SK-N-SH treated with all-trans-retinoic acid at 6 μM for 48 hours (cell line): ENCODE data around the gene TRAK2.
"Not testable (repeated sequence)": the region's sequence is repeated elsewhere in the genome, so short reads cannot be mapped to it uniquely, and the experiment has no call there.

Experiments
- ATAC-seq: fragments of 200-7000 bp; cut with Tn5 transposase; 3 replicates; pipeline ENCODE4 v1.9.1; 2020; ENCODE audit warnings: mild to moderate bottlenecking, moderate library complexity
- ARNTL ChIP-seq: fragments of 450-650 bp; formaldehyde crosslinking; IDR thresholded peaks from 2 replicates; pipeline ENCODE4 v1.5.0; 2020; ENCODE audit warnings: low read depth, mild to moderate bottlenecking, moderate library complexity, borderline replicate concordance
- BACH2 ChIP-seq: fragments of 250-450 bp; sonication (Bioruptor Pico); IDR thresholded peaks from 2 replicates; pipeline ENCODE4 v1.9.0; 2021; ENCODE audit warnings: mild to moderate bottlenecking, borderline replicate concordance
- CSDC2 ChIP-seq: fragments of 250-450 bp; sonication (Bioruptor Pico); IDR thresholded peaks from 2 replicates; pipeline ENCODE4 v1.5.0; 2020; ENCODE audit warnings: mild to moderate bottlenecking, moderate library complexity
- CSRNP3 ChIP-seq: fragments of 250-450 bp; sonication (Bioruptor Pico); IDR thresholded peaks from 2 replicates; pipeline ENCODE4 v1.5.1; 2021; ENCODE audit warnings: mild to moderate bottlenecking, moderate library complexity
- GLIS3 ChIP-seq: fragments of 250-450 bp; sonication (Bioruptor Pico); IDR thresholded peaks from 2 replicates; pipeline ENCODE4 v1.5.0; 2020; ENCODE audit warnings: mild to moderate bottlenecking, moderate library complexity
- ISL1 ChIP-seq: fragments of 250-450 bp; sonication (Bioruptor Pico); IDR thresholded peaks from 2 replicates; pipeline ENCODE4 v2.1.2; 2022; ENCODE audit warnings: mild to moderate bottlenecking, moderate library complexity
- OSR1 ChIP-seq: fragments of 250-450 bp; sonication (Bioruptor Pico); IDR thresholded peaks from 2 replicates; pipeline ENCODE4 v1.8.0; 2022; ENCODE audit warnings: moderate library complexity, mild to moderate bottlenecking, inconsistent platforms
- PATZ1 ChIP-seq: fragments of 250-450 bp; sonication (Bioruptor Pico); IDR thresholded peaks from 2 replicates; pipeline ENCODE4 v1.8.0; 2020; ENCODE audit warnings: mild to moderate bottlenecking, moderate library complexity, borderline replicate concordance
- PPARA ChIP-seq: fragments of 250-450 bp; sonication (Bioruptor Pico); IDR thresholded peaks from 2 replicates; pipeline ENCODE4 v1.5.0; 2020; ENCODE audit warnings: mild to moderate bottlenecking, borderline replicate concordance
- RARB ChIP-seq: fragments of 250-450 bp; sonication (Bioruptor Pico); IDR thresholded peaks from 2 replicates; pipeline ENCODE4 v1.8.0; 2021; ENCODE audit warnings: mild to moderate bottlenecking, moderate library complexity
- SNAI2 ChIP-seq: fragments of 250-450 bp; sonication (Bioruptor Pico); IDR thresholded peaks from 2 replicates; pipeline ENCODE4 v1.5.0; 2020; ENCODE audit warnings: mild to moderate bottlenecking, moderate library complexity
- TCF4 ChIP-seq: fragments of 250-450 bp; sonication (Bioruptor Pico); IDR thresholded peaks from 2 replicates; pipeline ENCODE4 v1.8.0; 2021; ENCODE audit warnings: mild to moderate bottlenecking, moderate library complexity, borderline replicate concordance
- TOX ChIP-seq: fragments of 250-450 bp; sonication (Bioruptor Pico); IDR thresholded peaks from 2 replicates; pipeline ENCODE4 v1.8.0; 2021; ENCODE audit warnings: mild to moderate bottlenecking, moderate library complexity, borderline replicate concordance
- ZC3H10 ChIP-seq: fragments of 250-450 bp; sonication (Bioruptor Pico); IDR thresholded peaks from 2 replicates; pipeline ENCODE4 v1.5.1; 2021; ENCODE audit warnings: mild to moderate bottlenecking, moderate library complexity
- ZFP3 ChIP-seq: fragments of 250-450 bp; sonication (Bioruptor Pico); IDR thresholded peaks from 2 replicates; pipeline ENCODE4 v1.5.0; 2020; ENCODE audit warnings: mild to moderate bottlenecking, moderate library complexity
- ZFP30 ChIP-seq: fragments of 450-650 bp; formaldehyde crosslinking; IDR thresholded peaks from 2 replicates; pipeline ENCODE4 v1.5.0; 2022; ENCODE audit warnings: mild to moderate bottlenecking, moderate library complexity
- ZNF565 ChIP-seq: fragments of 450-650 bp; formaldehyde crosslinking; conservative IDR thresholded peaks from 2 replicates; pipeline ENCODE4 v1.5.0; 2020; ENCODE audit warnings: low read depth, mild to moderate bottlenecking, moderate library complexity
- ZNF70 ChIP-seq: fragments of 450-650 bp; formaldehyde crosslinking; IDR thresholded peaks from 2 replicates; pipeline ENCODE4 v1.5.0; 2020; ENCODE audit warnings: mild to moderate bottlenecking, moderate library complexity
- ZNF8 ChIP-seq: fragments of 450-650 bp; formaldehyde crosslinking; IDR thresholded peaks from 2 replicates; pipeline ENCODE4 v1.5.0; 2020; ENCODE audit warnings: mild to moderate bottlenecking, moderate library complexity
- TF ChIP-seq, protein P1 (sequence below): fragments of 250-450 bp; sonication (Bioruptor Pico); IDR thresholded peaks from 2 replicates; pipeline ENCODE4 v1.5.0; 2020; ENCODE audit warnings: mild to moderate bottlenecking, moderate library complexity
- TF ChIP-seq, protein P2 (sequence below): fragments of 250-450 bp; sonication (Bioruptor Pico); IDR thresholded peaks from 2 replicates; pipeline ENCODE4 v1.5.1; 2020; ENCODE audit warnings: low read depth, mild to moderate bottlenecking, moderate library complexity
- TF ChIP-seq, protein P3 (sequence below): fragments of 250-450 bp; sonication (Bioruptor Pico); IDR thresholded peaks from 2 replicates; pipeline ENCODE4 v1.8.0; 2021; ENCODE audit warnings: low read depth, mild to moderate bottlenecking, moderate library complexity, borderline replicate concordance

TRAK2 gene

GRCh38 chr2:201490291-201490690 lies 39.0 kb upstream of the TRAK2 start:
- TF ChIP-seq ZFP30 (CRISPR knock-in tag) (no peak), CSRNP3 (CRISPR knock-in tag) (no peak), ZNF70 (CRISPR knock-in tag) (no peak), CSDC2 (CRISPR knock-in tag) (no peak), PPARA (CRISPR knock-in tag) (no peak), TCF4 (no peak), ZC3H10 (CRISPR knock-in tag) (no peak), GLIS3 (CRISPR knock-in tag) (no peak), ARNTL (CRISPR knock-in tag) (no peak), ISL1 (CRISPR knock-in tag) (no peak), PATZ1 (CRISPR knock-in tag) (no peak), BACH2 (no peak), ZNF8 (CRISPR knock-in tag) (no peak), ZFP3 (CRISPR knock-in tag) (no peak), TOX (CRISPR knock-in tag) (no peak), ZNF565 (no peak)
- TF ChIP-seq, protein P1, sequence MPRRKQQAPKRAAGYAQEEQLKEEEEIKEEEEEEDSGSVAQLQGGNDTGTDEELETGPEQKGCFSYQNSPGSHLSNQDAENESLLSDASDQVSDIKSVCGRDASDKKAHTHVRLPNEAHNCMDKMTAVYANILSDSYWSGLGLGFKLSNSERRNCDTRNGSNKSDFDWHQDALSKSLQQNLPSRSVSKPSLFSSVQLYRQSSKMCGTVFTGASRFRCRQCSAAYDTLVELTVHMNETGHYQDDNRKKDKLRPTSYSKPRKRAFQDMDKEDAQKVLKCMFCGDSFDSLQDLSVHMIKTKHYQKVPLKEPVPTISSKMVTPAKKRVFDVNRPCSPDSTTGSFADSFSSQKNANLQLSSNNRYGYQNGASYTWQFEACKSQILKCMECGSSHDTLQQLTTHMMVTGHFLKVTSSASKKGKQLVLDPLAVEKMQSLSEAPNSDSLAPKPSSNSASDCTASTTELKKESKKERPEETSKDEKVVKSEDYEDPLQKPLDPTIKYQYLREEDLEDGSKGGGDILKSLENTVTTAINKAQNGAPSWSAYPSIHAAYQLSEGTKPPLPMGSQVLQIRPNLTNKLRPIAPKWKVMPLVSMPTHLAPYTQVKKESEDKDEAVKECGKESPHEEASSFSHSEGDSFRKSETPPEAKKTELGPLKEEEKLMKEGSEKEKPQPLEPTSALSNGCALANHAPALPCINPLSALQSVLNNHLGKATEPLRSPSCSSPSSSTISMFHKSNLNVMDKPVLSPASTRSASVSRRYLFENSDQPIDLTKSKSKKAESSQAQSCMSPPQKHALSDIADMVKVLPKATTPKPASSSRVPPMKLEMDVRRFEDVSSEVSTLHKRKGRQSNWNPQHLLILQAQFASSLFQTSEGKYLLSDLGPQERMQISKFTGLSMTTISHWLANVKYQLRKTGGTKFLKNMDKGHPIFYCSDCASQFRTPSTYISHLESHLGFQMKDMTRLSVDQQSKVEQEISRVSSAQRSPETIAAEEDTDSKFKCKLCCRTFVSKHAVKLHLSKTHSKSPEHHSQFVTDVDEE: no peak
- TF ChIP-seq, protein P2, sequence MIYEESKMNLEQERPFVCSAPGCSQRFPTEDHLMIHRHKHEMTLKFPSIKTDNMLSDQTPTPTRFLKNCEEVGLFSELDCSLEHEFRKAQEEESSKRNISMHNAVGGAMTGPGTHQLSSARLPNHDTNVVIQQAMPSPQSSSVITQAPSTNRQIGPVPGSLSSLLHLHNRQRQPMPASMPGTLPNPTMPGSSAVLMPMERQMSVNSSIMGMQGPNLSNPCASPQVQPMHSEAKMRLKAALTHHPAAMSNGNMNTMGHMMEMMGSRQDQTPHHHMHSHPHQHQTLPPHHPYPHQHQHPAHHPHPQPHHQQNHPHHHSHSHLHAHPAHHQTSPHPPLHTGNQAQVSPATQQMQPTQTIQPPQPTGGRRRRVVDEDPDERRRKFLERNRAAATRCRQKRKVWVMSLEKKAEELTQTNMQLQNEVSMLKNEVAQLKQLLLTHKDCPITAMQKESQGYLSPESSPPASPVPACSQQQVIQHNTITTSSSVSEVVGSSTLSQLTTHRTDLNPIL (CRISPR knock-in tag): no peak
- ATAC-seq: no peak

DNA sequence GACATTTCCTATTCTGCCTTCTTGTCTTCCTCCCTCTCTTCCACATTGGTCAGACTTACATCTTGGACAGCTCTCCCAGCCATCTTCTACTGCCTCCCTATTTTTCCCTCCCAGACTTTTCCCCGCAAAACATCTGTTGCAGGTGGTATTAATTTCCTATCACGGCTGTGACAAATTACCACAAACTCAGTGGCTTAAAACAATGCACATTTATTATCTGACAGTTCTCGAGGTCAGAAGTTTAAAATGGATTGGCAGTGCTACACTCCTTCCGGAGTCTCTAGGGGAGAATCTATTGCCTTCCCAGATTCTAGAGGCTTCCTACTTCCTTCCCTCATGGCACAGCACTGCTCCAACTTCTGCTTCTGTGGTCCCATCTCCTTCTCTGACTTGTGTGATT lies 33.5 kb upstream of the TRAK2 start:
- ATAC-seq: peak; percentile 62
- TF ChIP-seq ISL1 (CRISPR knock-in tag): no peak
- TF ChIP-seq ZC3H10 (CRISPR knock-in tag): no peak
- TF ChIP-seq GLIS3 (CRISPR knock-in tag): no peak
- TF ChIP-seq ARNTL (CRISPR knock-in tag): no peak

GRCh38 chr2:201483758-201484157 lies 32.5 kb upstream of the TRAK2 start:
- ATAC-seq: not testable (repeated sequence)

- TF ChIP-seq ZNF8 (CRISPR knock-in tag) (no peak), ZC3H10 (CRISPR knock-in tag) (no peak), SNAI2 (CRISPR knock-in tag) (no peak)
- no peak for ATAC-seq
Measured at GRCh38 chr2:201483342-201483741, 32.1 kb upstream of the TRAK2 start.

GRCh38 chr2:201482543-201482942 lies 31.3 kb upstream of the TRAK2 start:
- ATAC-seq: no peak
- TF ChIP-seq CSDC2 (CRISPR knock-in tag): no peak

- no peak; the same call in none of the 3 replicates for ATAC-seq
- TF ChIP-seq ZFP30 (CRISPR knock-in tag) (no peak), ARNTL (CRISPR knock-in tag) (no peak), PATZ1 (CRISPR knock-in tag) (no peak), ZNF565 (no peak), RARB (CRISPR knock-in tag) (no peak), ISL1 (CRISPR knock-in tag) (no peak), ZNF70 (CRISPR knock-in tag) (no peak), OSR1 (CRISPR knock-in tag) (no peak), ZNF8 (CRISPR knock-in tag) (no peak), SNAI2 (CRISPR knock-in tag) (no peak)
- TF ChIP-seq, protein P3, sequence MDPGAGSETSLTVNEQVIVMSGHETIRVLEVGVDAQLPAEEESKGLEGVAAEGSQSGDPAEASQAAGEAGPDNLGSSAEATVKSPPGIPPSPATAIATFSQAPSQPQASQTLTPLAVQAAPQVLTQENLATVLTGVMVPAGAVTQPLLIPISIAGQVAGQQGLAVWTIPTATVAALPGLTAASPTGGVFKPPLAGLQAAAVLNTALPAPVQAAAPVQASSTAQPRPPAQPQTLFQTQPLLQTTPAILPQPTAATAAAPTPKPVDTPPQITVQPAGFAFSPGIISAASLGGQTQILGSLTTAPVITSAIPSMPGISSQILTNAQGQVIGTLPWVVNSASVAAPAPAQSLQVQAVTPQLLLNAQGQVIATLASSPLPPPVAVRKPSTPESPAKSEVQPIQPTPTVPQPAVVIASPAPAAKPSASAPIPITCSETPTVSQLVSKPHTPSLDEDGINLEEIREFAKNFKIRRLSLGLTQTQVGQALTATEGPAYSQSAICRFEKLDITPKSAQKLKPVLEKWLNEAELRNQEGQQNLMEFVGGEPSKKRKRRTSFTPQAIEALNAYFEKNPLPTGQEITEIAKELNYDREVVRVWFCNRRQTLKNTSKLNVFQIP (CRISPR knock-in tag): no peak
Measured at GRCh38 chr2:201472411-201472810, 21.2 kb upstream of the TRAK2 start.
